ENCODE results near the gene MECP2.

Gene MECP2

GRCh38 chrX:154136627-154137161 lies 39.2 kb upstream of the MECP2 start:
- H3K4me3 ChIP-seq (ENCODE audit: low read depth, low read length) = no peak overlapping the region
- TF ChIP-seq, protein P1, sequence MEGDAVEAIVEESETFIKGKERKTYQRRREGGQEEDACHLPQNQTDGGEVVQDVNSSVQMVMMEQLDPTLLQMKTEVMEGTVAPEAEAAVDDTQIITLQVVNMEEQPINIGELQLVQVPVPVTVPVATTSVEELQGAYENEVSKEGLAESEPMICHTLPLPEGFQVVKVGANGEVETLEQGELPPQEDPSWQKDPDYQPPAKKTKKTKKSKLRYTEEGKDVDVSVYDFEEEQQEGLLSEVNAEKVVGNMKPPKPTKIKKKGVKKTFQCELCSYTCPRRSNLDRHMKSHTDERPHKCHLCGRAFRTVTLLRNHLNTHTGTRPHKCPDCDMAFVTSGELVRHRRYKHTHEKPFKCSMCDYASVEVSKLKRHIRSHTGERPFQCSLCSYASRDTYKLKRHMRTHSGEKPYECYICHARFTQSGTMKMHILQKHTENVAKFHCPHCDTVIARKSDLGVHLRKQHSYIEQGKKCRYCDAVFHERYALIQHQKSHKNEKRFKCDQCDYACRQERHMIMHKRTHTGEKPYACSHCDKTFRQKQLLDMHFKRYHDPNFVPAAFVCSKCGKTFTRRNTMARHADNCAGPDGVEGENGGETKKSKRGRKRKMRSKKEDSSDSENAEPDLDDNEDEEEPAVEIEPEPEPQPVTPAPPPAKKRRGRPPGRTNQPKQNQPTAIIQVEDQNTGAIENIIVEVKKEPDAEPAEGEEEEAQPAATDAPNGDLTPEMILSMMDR (IDR thresholded peaks at IDR 0.05; ENCODE audit: control insufficient read depth, extremely low read depth, insufficient read depth) = peak; percentile 55
- no peak for DNase-seq (ENCODE audit: low read depth)

DNA sequence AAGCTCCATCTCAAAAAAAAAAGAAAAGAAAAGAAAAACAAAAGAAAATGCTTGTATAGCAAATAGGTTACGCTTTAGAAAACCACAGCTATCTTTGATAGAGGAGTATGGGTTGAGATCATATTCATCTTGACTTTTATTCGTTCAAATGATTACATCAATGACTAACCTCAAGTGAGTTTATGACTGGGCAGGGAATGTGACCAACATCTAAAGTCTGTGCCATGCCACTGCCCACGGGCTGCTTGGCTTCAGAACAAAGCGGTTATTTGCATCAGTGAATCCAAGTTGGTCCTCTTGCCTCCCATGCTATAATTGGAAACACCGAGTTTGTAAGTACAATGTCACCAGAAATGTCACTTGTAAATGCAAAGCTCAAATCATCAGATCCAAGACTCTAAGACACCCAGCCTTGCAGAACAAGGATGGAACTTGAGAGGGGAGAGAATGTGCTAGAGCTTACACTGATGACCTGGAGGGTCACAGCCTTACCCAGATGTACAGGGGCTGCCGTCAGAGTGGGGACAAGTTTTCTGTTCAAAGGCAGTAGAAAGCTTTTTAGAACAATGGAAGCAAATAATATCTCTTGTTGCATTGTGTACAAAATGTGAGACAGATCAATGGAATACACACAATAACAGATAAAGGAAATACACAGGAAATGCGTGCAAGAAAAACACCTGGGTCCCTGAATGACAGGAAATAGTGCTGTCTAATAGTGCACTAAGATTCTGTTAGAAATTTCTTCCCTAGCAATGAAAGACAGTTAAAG lies 38.1 kb upstream of the MECP2 start:
- TF ChIP-seq, protein P1 (IDR thresholded peaks at IDR 0.05; ENCODE audit: control insufficient read depth, extremely low read depth, insufficient read depth) = no peak
- no peak for DNase-seq (ENCODE audit: low read depth)
- no peak overlapping the region for H3K4me3 ChIP-seq (ENCODE audit: low read depth, low read length)

- no peak for DNase-seq (ENCODE audit: low read depth)
- no peak overlapping the region for H3K4me3 ChIP-seq (ENCODE audit: low read depth, low read length)
- TF ChIP-seq, protein P1 (IDR thresholded peaks at IDR 0.05; ENCODE audit: control insufficient read depth, extremely low read depth, insufficient read depth) = no peak
Measured at GRCh38 chrX:154132366-154132765, 34.8 kb upstream of the MECP2 start.

- TF ChIP-seq, protein P1 (IDR thresholded peaks at IDR 0.05; ENCODE audit: control insufficient read depth, extremely low read depth, insufficient read depth) = no peak
- DNase-seq (ENCODE audit: low read depth) = no peak
- no peak overlapping the region for H3K4me3 ChIP-seq (ENCODE audit: low read depth, low read length)
Measured at GRCh38 chrX:154131955-154132354, 34.4 kb upstream of the MECP2 start.

DNA sequence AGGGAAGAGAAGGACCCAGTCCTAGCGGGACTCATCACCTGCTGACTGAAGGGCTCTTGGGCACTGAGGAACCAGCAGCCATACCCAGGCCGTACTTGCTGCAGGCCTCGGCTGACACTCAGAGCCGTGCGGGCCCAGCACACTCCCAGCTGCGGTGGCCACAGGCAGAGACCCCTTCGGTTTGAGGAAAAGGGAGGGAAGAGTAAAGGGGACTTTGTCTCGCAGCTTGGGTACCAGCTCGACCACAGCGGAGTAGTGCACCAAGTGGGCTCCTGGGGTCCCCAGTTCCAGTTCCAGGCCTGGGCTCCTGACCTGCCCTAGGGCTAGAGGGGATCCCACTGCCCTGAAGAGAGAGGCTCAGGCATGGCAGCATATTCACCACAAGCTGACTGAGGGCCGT lies 28.6 kb upstream of the MECP2 start:
- TF ChIP-seq, protein P1 (IDR thresholded peaks at IDR 0.05; ENCODE audit: control insufficient read depth, extremely low read depth, insufficient read depth) = no peak
- no peak for DNase-seq (ENCODE audit: low read depth)
- H3K4me3 ChIP-seq (ENCODE audit: low read depth, low read length) = no peak overlapping the region

DNA sequence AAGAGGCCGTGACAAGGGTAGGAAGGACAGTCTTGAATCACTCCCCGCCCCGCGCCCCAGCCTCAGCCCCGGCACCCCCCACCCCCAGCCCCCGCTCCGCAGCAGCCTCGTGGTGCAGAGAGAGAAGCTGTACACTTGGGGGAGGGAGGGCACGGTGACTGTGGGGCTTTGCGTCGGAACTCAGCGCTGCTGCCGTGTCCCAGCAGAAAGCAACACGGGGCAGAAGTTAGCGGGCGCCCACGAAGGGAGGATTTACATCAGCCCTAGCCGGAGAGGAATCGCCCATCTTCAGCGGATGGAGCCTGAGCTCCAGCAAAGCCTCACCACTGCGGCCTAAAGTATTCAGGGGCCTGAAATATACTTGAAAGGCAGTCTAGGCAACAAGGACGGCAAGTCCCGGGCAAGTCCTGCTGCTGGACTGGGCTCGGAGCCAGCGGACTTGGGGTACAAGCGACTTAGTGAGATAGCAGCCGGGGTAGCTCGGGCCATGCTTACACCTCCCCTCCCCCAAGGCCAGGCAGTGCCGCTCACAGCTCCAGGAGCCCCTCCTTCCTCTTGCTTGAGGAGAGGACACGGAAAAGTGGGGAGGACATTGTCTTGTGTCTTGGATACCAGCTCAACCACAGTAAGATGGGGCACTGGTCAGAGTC lies 28.0 kb upstream of the MECP2 start:
- DNase-seq (ENCODE audit: low read depth) = no peak
- TF ChIP-seq, protein P1 (IDR thresholded peaks at IDR 0.05; ENCODE audit: control insufficient read depth, extremely low read depth, insufficient read depth) = no peak
- H3K4me3 ChIP-seq (ENCODE audit: low read depth, low read length) = no peak overlapping the region

Measured in LNCaP clone FGC (cell line).